Measurements from ENCODE around the gene MYO7A. TPM values are rescaled to one million over a fixed set of nuclear protein-coding genes. Genes with fewer than 3 reads are reported as not detected.

The MYO7A gene
- total and polyA plus RNA-seq, 2 of the 8 experiments (the other 6 are each of a cell fraction or from before 2014, with no cell fraction given) = 1.5 to 1.9 TPM

- FAIRE-seq = no peak
- no peak overlapping the region for H2AK5ac ChIP-seq (ENCODE audit: low read depth, low read length)
- CTCF ChIA-PET (ENCODE audit: partially characterized antibody) = interaction anchor here (1.1 to 16.2 kb wide), 6 partner anchors 12 to 114 kb away, joined by 3 to 104 read pairs (median 4); partner anchors contain the start of gene MYO7A
These were observed 24.8 kb downstream of the MYO7A start for GRCh38 chr11:77152846-77153245.

More at GRCh38 chr11:77152846-77153245, 24.8 kb downstream of the MYO7A start:
- H2AFZ ChIP-seq (ENCODE audit: low read length) = no peak overlapping the region
- no peak overlapping the region for H2BK12ac ChIP-seq (ENCODE audit: low read depth, low read length)
- 83% methylated on average over 6 of the region's 6 CpGs; no CpG with 5 or more reads in 1 of the 2 experiments for WGBS, 2 experiments (ENCODE audit: extremely low coverage in 1 of 2, insufficient coverage in 1 of 2, insufficient read length in 1 of 2, insufficient replicate concordance in 2 of 2, low coverage in 1 of 2, low lambda C conversion rate in 2 of 2, missing lambda C conversion rate in 1 of 2)
- DNase-seq (ENCODE audit: low read depth in 1 of 2, low spot score in 2 of 2) = no peak
- no peak overlapping the region for H4K5ac ChIP-seq (ENCODE audit: insufficient read length, low read depth, low read length)
- no peak overlapping the region for H3K4me3 ChIP-seq (ENCODE audit: extremely low read depth in 1 of 4, insufficient read depth in 2 of 4, low read depth in 3 of 4, low read length in 4 of 4)
- H3K79me1 ChIP-seq (ENCODE audit: low read depth, low read length) = no peaks in the 10 kb centered on the region
- H2BK5ac ChIP-seq (ENCODE audit: low read depth, low read length) = no peak overlapping the region
- no peak overlapping the region for H3K14ac ChIP-seq (ENCODE audit: insufficient read length)
- H3K36me3 ChIP-seq (ENCODE audit: control insufficient read depth in 2 of 4, insufficient read depth in 4 of 4, low read length in 3 of 4) = no peaks in the 10 kb centered on the region; a peak in 1 of 8 replicates
- no peak overlapping the region for H3K23ac ChIP-seq (ENCODE audit: insufficient read length)
- no peak overlapping the region for H3K56ac ChIP-seq (replicated peaks; ENCODE audit: insufficient read length, low read depth, low read length)
- H3K9ac ChIP-seq (replicated peaks in 1 of 4; ENCODE audit: extremely low read depth in 1 of 4, low read depth in 3 of 4, low read length in 3 of 4) = no peak overlapping the region
- H3K4me2 ChIP-seq (ENCODE audit: insufficient read depth in 1 of 2, low read depth in 2 of 2, low read length in 2 of 2) = no peak overlapping the region
- H3K79me2 ChIP-seq (ENCODE audit: control insufficient read depth in 1 of 2, insufficient read depth in 2 of 2, low read length in 2 of 2) = no peaks in the 10 kb centered on the region
- H3K9me3 ChIP-seq (ENCODE audit: insufficient read depth in 2 of 2, low read depth in 1 of 2, low read length in 1 of 2) = no peaks in the 10 kb centered on the region
- no peaks in the 10 kb centered on the region for H4K20me1 ChIP-seq (replicated peaks in 1 of 2; ENCODE audit: control insufficient read depth in 1 of 2, insufficient read depth in 2 of 2, low read length in 2 of 2)
- no peak overlapping the region for H4K8ac ChIP-seq (ENCODE audit: extremely low read depth, insufficient read depth, low read length)
- TF ChIP-seq RBBP5 (IDR thresholded peaks at IDR 0.05; ENCODE audit: borderline replicate concordance, low read depth, low read length) = no peak
- TF ChIP-seq BRCA1 (IDR thresholded peaks at IDR 0.05; ENCODE audit: low read depth, low read length) = no peak
- TF ChIP-seq MAFK (IDR thresholded peaks at IDR 0.05; ENCODE audit: low read depth, low read length) = no peak
- peaks cover 0 to 4% (median 3%) of the 10 kb centered on the region in 4 experiments; a peak in 6 of 7 replicates for H3K4me1 ChIP-seq (replicated peaks in 1 of 4; ENCODE audit: control insufficient read depth in 3 of 4, insufficient read depth in 4 of 4, low read length in 3 of 4)
- no peak overlapping the region for H2BK120ac ChIP-seq (replicated peaks; ENCODE audit: low read depth, low read length)
- H3K27me3 ChIP-seq (replicated peaks in 1 of 4; ENCODE audit: control insufficient read depth in 3 of 4, extremely low read depth in 1 of 4, insufficient read depth in 3 of 4, low read length in 3 of 4) = no peaks in the 10 kb centered on the region
- H3K4ac ChIP-seq (replicated peaks; ENCODE audit: insufficient read length, low read depth, low read length) = no peak overlapping the region
- no peak overlapping the region for H2BK15ac ChIP-seq (ENCODE audit: low read length)
- POLR2A ChIA-PET (ENCODE audit: partially characterized antibody) = no interaction called here
- H3K18ac ChIP-seq (ENCODE audit: extremely low read depth, low read length) = no peak overlapping the region
- peaks cover 4% of the 10 kb centered on the region; the same call in 1 of the 2 replicates for H3K23me2 ChIP-seq (ENCODE audit: low read depth, low read length)
- H2BK20ac ChIP-seq (ENCODE audit: low read length) = no peak overlapping the region
- H3K27ac ChIP-seq (ENCODE audit: low read depth, low read length) = no peak overlapping the region
- H4K91ac ChIP-seq (replicated peaks; ENCODE audit: insufficient read length, low read length) = no peak overlapping the region
